Measurements from ENCODE around the gene SLMAP.

DNA sequence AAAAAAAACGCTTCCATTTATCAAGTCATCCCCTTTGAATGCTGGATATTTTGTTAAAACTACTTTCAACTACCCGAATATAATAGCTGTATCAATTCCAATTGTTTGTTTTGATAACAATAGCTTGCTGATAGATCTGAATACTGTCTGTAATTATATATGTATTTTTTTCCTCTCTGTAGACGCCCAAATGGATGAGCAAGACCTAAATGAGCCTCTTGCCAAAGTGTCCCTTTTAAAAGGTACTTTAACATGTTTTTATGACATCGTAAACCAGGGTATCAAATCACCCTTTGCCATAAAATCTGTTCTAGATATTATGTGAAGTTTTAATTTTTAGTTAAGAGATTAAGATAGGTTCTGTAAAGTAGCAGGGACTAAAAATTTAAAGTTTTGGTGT lies 140.6 kb downstream of the SLMAP start:
- TF ChIP-seq, protein P1, sequence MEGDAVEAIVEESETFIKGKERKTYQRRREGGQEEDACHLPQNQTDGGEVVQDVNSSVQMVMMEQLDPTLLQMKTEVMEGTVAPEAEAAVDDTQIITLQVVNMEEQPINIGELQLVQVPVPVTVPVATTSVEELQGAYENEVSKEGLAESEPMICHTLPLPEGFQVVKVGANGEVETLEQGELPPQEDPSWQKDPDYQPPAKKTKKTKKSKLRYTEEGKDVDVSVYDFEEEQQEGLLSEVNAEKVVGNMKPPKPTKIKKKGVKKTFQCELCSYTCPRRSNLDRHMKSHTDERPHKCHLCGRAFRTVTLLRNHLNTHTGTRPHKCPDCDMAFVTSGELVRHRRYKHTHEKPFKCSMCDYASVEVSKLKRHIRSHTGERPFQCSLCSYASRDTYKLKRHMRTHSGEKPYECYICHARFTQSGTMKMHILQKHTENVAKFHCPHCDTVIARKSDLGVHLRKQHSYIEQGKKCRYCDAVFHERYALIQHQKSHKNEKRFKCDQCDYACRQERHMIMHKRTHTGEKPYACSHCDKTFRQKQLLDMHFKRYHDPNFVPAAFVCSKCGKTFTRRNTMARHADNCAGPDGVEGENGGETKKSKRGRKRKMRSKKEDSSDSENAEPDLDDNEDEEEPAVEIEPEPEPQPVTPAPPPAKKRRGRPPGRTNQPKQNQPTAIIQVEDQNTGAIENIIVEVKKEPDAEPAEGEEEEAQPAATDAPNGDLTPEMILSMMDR (conservative IDR thresholded peaks at IDR 0.05; ENCODE audit: low read length): no peak
- TF ChIP-seq EZH2phosphoT487 (IDR thresholded peaks at IDR 0.05; ENCODE audit: borderline replicate concordance): no peak
